ENCODE data around the gene TEX53.

DNA sequence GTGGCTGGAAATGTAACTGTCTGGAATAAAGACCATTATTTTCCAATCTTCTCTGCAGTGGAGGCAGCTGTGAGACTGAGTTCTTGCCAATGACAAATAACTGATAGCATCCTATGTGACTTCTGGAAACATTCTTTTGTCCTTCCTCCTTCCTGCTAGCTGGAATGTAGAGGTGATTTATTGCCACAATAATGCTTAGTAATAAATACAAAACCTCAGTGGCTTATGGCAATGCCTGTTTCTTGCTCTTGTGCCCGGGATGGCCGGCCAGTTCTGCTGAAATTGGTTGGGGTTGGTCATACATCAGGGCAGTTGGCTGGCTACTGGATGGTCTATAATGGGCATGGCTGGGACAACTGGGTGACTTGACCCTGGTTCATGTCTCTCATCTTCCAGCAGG is 36.5 kb upstream of the TEX53 start:
- TF ChIP-seq POLR2A (IDR thresholded peaks at IDR 0.05): no peak
- TF ChIP-seq, protein P1, sequence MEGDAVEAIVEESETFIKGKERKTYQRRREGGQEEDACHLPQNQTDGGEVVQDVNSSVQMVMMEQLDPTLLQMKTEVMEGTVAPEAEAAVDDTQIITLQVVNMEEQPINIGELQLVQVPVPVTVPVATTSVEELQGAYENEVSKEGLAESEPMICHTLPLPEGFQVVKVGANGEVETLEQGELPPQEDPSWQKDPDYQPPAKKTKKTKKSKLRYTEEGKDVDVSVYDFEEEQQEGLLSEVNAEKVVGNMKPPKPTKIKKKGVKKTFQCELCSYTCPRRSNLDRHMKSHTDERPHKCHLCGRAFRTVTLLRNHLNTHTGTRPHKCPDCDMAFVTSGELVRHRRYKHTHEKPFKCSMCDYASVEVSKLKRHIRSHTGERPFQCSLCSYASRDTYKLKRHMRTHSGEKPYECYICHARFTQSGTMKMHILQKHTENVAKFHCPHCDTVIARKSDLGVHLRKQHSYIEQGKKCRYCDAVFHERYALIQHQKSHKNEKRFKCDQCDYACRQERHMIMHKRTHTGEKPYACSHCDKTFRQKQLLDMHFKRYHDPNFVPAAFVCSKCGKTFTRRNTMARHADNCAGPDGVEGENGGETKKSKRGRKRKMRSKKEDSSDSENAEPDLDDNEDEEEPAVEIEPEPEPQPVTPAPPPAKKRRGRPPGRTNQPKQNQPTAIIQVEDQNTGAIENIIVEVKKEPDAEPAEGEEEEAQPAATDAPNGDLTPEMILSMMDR (IDR thresholded peaks at IDR 0.05): no peak
